IMR-90 (cell line): ENCODE data around the gene KRI1. TPM values are rescaled to one million over a fixed set of nuclear protein-coding genes. Genes with fewer than 3 reads are reported as not detected.

Experiments used
- ATAC-seq: fragments of 200-7000 bp; cut with Tn5 transposase; 2 replicates; pipeline ENCODE4 v1.9.1; 2020; ENCODE audit warnings: low read depth, mild to moderate bottlenecking, moderate library complexity
- BruUV-seq: library from RNA; stranded (reverse); fragments of 400-500 nt; replicated peaks from 2 replicates; lab custom pipeline; 2021; lab: Mats Ljungman, UMichigan
- CTCF ChIA-PET: fragments of 300-600 bp; formaldehyde crosslinking; extraction: SDS; loops from one replicate; lab custom pipeline; 2021; ENCODE audit warnings: antibody characterized with exemption; lab: Yijun Ruan, JAX
- POLR2A ChIA-PET: fragments of 300-600 bp; sonication (Branson Sonifier 250); formaldehyde crosslinking; loops from one replicate; lab custom pipeline; 2022; ENCODE audit warnings: antibody characterized with exemption; ENCODE audit not compliant: unreplicated experiment; lab: Charles Lee
- DNase-seq: peaks from one replicate; pipeline ENCODE4 v3.0.0; 2013
- H2AFZ ChIP-seq: replicated peaks from 2 replicates; pipeline ENCODE3; 2013; ENCODE audit warnings: low read length, mild to moderate bottlenecking; ENCODE audit not compliant: poor library complexity
- H2AK5ac ChIP-seq: 2 replicates; pipeline ENCODE4 v1.6.1; 2013; ENCODE audit warnings: low read depth, low read length, inconsistent platforms
- H2AK9ac ChIP-seq: replicated peaks from 2 replicates; pipeline ENCODE3; 2013; ENCODE audit warnings: mild to moderate bottlenecking, low read depth, low read length, moderate library complexity; ENCODE audit not compliant: poor library complexity
- H2BK120ac ChIP-seq: 2 replicates; pipeline ENCODE4 v1.6.1; 2013; ENCODE audit warnings: low read depth, low read length, inconsistent platforms
- H2BK15ac ChIP-seq: 3 replicates; pipeline ENCODE4 v1.6.1; 2013; ENCODE audit warnings: low read depth, low read length, inconsistent platforms
- H2BK20ac ChIP-seq: 2 replicates; pipeline ENCODE4 v1.6.1; 2013; ENCODE audit warnings: low read depth, mild to moderate bottlenecking, inconsistent platforms, low read length, moderate library complexity
- H2BK5ac ChIP-seq: 2 replicates; pipeline ENCODE4 v1.6.1; 2013; ENCODE audit warnings: mild to moderate bottlenecking, low read depth, low read length, inconsistent platforms; ENCODE audit not compliant: poor library complexity, severe bottlenecking
- H3K14ac ChIP-seq: replicated peaks from 2 replicates; pipeline ENCODE4 v1.6.1; 2013; ENCODE audit warnings: low read depth, low read length, inconsistent platforms
- H3K18ac ChIP-seq: 2 replicates; pipeline ENCODE4 v1.6.1; 2013; ENCODE audit warnings: low read depth, low read length, control low read depth
- H3K23ac ChIP-seq: 2 replicates; pipeline ENCODE4 v1.6.1; 2013; ENCODE audit warnings: low read depth, low read length, inconsistent platforms
- H3K27ac ChIP-seq: 2 replicates; pipeline ENCODE4 v1.5.1; 2013; ENCODE audit warnings: mild to moderate bottlenecking, control low read depth, low read length; ENCODE audit not compliant: insufficient read depth
- H3K27me3 ChIP-seq: 2 replicates; pipeline ENCODE4 v1.6.1; 2013; ENCODE audit warnings: low read length; ENCODE audit not compliant: control insufficient read depth, insufficient read depth
- H3K36me3 ChIP-seq: 2 replicates; pipeline ENCODE4 v1.6.1; 2013; ENCODE audit warnings: low read length, mixed read lengths; ENCODE audit not compliant: control insufficient read depth, insufficient read depth
- H3K4ac ChIP-seq: 2 replicates; pipeline ENCODE4 v1.6.1; 2013; ENCODE audit warnings: low read depth, low read length, inconsistent platforms
- H3K4me1 ChIP-seq: 2 replicates; pipeline ENCODE4 v1.6.1; 2013; ENCODE audit warnings: low read length, mixed read lengths; ENCODE audit not compliant: control insufficient read depth, insufficient read depth
- H3K4me2 ChIP-seq: 2 replicates; pipeline ENCODE4 v1.6.1; 2013; ENCODE audit warnings: low read depth, mild to moderate bottlenecking, control low read depth, low read length, moderate library complexity
- H3K4me3 ChIP-seq: 2 replicates; pipeline ENCODE4 v1.5.1; 2013; ENCODE audit warnings: low read depth, mild to moderate bottlenecking, control low read depth, low read length, moderate library complexity; ENCODE audit not compliant: insufficient read depth
- H3K56ac ChIP-seq: 2 replicates; pipeline ENCODE4 v1.6.1; 2013; ENCODE audit warnings: low read length, inconsistent platforms; ENCODE audit not compliant: insufficient read depth; ENCODE audit errors: extremely low read depth
- H3K79me1 ChIP-seq, 2 experiments: 2 replicates each; pipeline ENCODE4 v1.6.1; 2013; ENCODE audit warnings: low read length in 2 of 2, inconsistent platforms in 1 of 2, low read depth in 1 of 2
- H3K9ac ChIP-seq: 2 replicates; pipeline ENCODE4 v1.6.1; 2013; ENCODE audit warnings: low read depth, low read length, control low read depth
- H3K9me1 ChIP-seq: 2 replicates; pipeline ENCODE4 v1.6.1; 2013; ENCODE audit warnings: low read length, inconsistent platforms; ENCODE audit not compliant: insufficient read depth
- H3K9me3 ChIP-seq: 2 replicates; pipeline ENCODE4 v1.6.1; 2013; ENCODE audit warnings: low read length; ENCODE audit not compliant: control insufficient read depth, insufficient read depth
- H4K20me1 ChIP-seq: 2 replicates; pipeline ENCODE4 v1.6.1; 2013; ENCODE audit warnings: low read length, inconsistent platforms; ENCODE audit not compliant: insufficient read depth
- H4K5ac ChIP-seq: 2 replicates; pipeline ENCODE4 v1.6.1; 2013; ENCODE audit warnings: mild to moderate bottlenecking, low read depth, low read length, control low read depth
- H4K8ac ChIP-seq, 2 experiments: 2 replicates each; pipeline ENCODE4 v1.6.1; 2013; ENCODE audit warnings: low read depth in 2 of 2, low read length in 2 of 2, control low read depth in 1 of 2, inconsistent platforms in 1 of 2
- H4K91ac ChIP-seq: 2 replicates; pipeline ENCODE4 v1.6.1; 2013; ENCODE audit warnings: low read depth, low read length, inconsistent platforms; ENCODE audit not compliant: insufficient read depth
- CEBPB ChIP-seq: IDR thresholded peaks from 2 replicates; pipeline ENCODE4 v1.6.1; 2012; ENCODE audit warnings: low read depth, low read length, improper control_type of control experiment
- CHD1 ChIP-seq: IDR thresholded peaks from 2 replicates; pipeline ENCODE4 v1.6.1; 2012; ENCODE audit warnings: low read depth, low read length, improper control_type of control experiment
- CTCF ChIP-seq: conservative IDR thresholded peaks from 2 replicates; pipeline ENCODE4 v1.5.1; 2012; ENCODE audit warnings: mild to moderate bottlenecking, low read depth, low read length, improper control_type of control experiment
- ELK1 ChIP-seq: fragments of 150-350 bp; IDR thresholded peaks from 2 replicates; pipeline ENCODE4 v1.6.1; 2016; ENCODE audit warnings: low read depth, mild to moderate bottlenecking, low read length, moderate library complexity, borderline replicate concordance
- FOS ChIP-seq: fragments of 150-350 bp; IDR thresholded peaks from 2 replicates; pipeline ENCODE4 v1.6.1; 2016; ENCODE audit warnings: low read depth, low read length
- MAFK ChIP-seq: IDR thresholded peaks from 2 replicates; pipeline ENCODE4 v1.6.1; 2012; ENCODE audit warnings: low read depth, low read length, improper control_type of control experiment
- MXI1 ChIP-seq: IDR thresholded peaks from 2 replicates; pipeline ENCODE4 v1.6.1; 2012; ENCODE audit warnings: low read depth, mild to moderate bottlenecking, low read length, moderate library complexity, borderline replicate concordance
- NFE2L2 ChIP-seq: fragments of 150-350 bp; IDR thresholded peaks from 2 replicates; pipeline ENCODE4 v1.6.1; 2016; ENCODE audit warnings: low read depth, mild to moderate bottlenecking, low read length
- POLR2A ChIP-seq: IDR thresholded peaks from 2 replicates; pipeline ENCODE4 v1.6.1; 2012; ENCODE audit warnings: mild to moderate bottlenecking, low read depth, low read length
- RFX5 ChIP-seq: IDR thresholded peaks from 2 replicates; pipeline ENCODE4 v1.8.0; 2012; ENCODE audit warnings: low read depth, mild to moderate bottlenecking, low read length, moderate library complexity
- USF2 ChIP-seq: fragments of 150-350 bp; IDR thresholded peaks from 2 replicates; pipeline ENCODE4 v1.6.1; 2017; ENCODE audit warnings: mild to moderate bottlenecking, antibody characterized with exemption, low read length, low read depth
- WGBS, 2 experiments: methylation state at CpG; one replicate each; pipeline versions ENCODE4 v1.1.5 to v1.1.7; 2013; ENCODE audit warnings: missing lambda C conversion rate in 2 of 2; ENCODE audit not compliant: insufficient read length in 1 of 2; ENCODE audit errors: extremely low coverage in 2 of 2; 5-methylcytosine and 5-hydroxymethylcytosine counted together
- dilution Hi-C: fragments of 300-500 bp; cut with HindIII; formaldehyde crosslinking; loops from one replicate; pipeline ENCODE4 v1.14.3; 2018; ENCODE audit warnings: low sequenced_read_pairs; ENCODE audit not compliant: unreplicated experiment
- in situ Hi-C: fragments of 300-500 bp; cut with MboI; formaldehyde crosslinking; loops from 3 replicates; pipeline ENCODE4 v1.14.3; 2019; ENCODE audit warnings: low sequenced_read_pairs, inconsistent platforms, mixed read lengths
- intact Hi-C: fragments of 100-400 bp; cut with micrococcal nuclease; formaldehyde crosslinking; loops from 2 replicates; pipeline ENCODE4 v1.10.0; 2022
- polyA plus RNA-seq, 3 experiments: library from polyadenylated mRNA; depleted of rRNA; stranded (reverse); fragments of >200 nt; gene quantifications; 2 replicates each; pipeline ENCODE4 v1.2.3, GENCODE V29; 2012; ENCODE audit warnings: low replicate concordance in 1 of 3
- total RNA-seq: library from RNA; depleted of rRNA; stranded (reverse); fragments of >200 nt; gene quantifications from 2 replicates; pipeline ENCODE4 v1.2.3, GENCODE V29; 2012

The KRI1 gene
- total and polyA plus RNA-seq, 2 of the 4 experiments (the other 2 are of a cell fraction), result 5.7 to 13.3 TPM

- no peak overlapping the region for H3K4me2 ChIP-seq
- H2BK15ac ChIP-seq, result no peak overlapping the region
- no peak overlapping the region for H2AK5ac ChIP-seq
- H3K56ac ChIP-seq, result no peak overlapping the region
- ChIA-PET CTCF (no interaction called here), POLR2A (no interaction called here)
- ATAC-seq (no peak), DNase-seq (no peak)
- dilution Hi-C loops, result no loop called here
- peaks cover 68% of the 10 kb centered on the region for H3K36me3 ChIP-seq
- H3K27ac ChIP-seq, result no peak overlapping the region
- BruUV-seq, result no TSS peak
- intact Hi-C loops, result no loop called here
- no peak overlapping the region for H2BK20ac ChIP-seq
- 78% methylated on average over 4 of the region's 12 CpGs; no CpG with 5 or more reads in 1 of the 2 experiments for WGBS, 2 experiments
- no peak overlapping the region for H4K91ac ChIP-seq
- no peaks in the 10 kb centered on the region for H3K9me1 ChIP-seq
- no peaks in the 10 kb centered on the region for H3K4me1 ChIP-seq
- peaks cover 4% of the 10 kb centered on the region; the same call in 1 of the 2 replicates for H4K20me1 ChIP-seq
- in situ Hi-C loops, result no loop called here
- H3K14ac ChIP-seq, result no peak overlapping the region
- no peaks in the 10 kb centered on the region for H3K9me3 ChIP-seq
- peak overlapping the region; percentile 42 for H2AK9ac ChIP-seq
- H3K9ac ChIP-seq, result no peak overlapping the region
- H2AFZ ChIP-seq, result no peak overlapping the region
- H3K27me3 ChIP-seq, result no peaks in the 10 kb centered on the region
- no peak overlapping the region for H2BK5ac ChIP-seq
- no peak overlapping the region for H4K5ac ChIP-seq
- no peak overlapping the region for H2BK120ac ChIP-seq
- H3K79me1 ChIP-seq, result peaks cover 0 to 4% of the 10 kb centered on the region in 2 experiments; a peak in 1 of 4 replicates
- TF ChIP-seq CTCF (no peak), MAFK (no peak), CEBPB (no peak), MXI1 (no peak), USF2 (no peak), RFX5 (no peak), POLR2A (no peak), CHD1 (no peak), ELK1 (no peak), FOS (no peak), NFE2L2 (no peak)
- no peak overlapping the region for H3K4ac ChIP-seq
- no peak overlapping the region for H3K23ac ChIP-seq
- H3K4me3 ChIP-seq, result no peak overlapping the region
- no peak overlapping the region for H4K8ac ChIP-seq
- H3K18ac ChIP-seq, result no peak overlapping the region
These were observed 11.8 kb downstream of the KRI1 start for GRCh38 chr19:10553943-10554381.
